Dendritic cell treated with granulocyte-macrophage colony-stimulating factor and Interleukin-4, amounts not matched to agents 40 ng/mL and 50 ng/mL, for 4 days (primary cell): ENCODE results near the gene OBSCN.

Source experiments
- H3K27ac Mint-ChIP-seq: one replicate; pipeline ENCODE4 v1.8.0; 2022; ENCODE audit warnings: mild to moderate bottlenecking, mixed read lengths
- H3K27me3 Mint-ChIP-seq: one replicate; pipeline ENCODE4 v1.8.0; 2022; ENCODE audit warnings: mild to moderate bottlenecking, mixed read lengths
- H3K36me3 Mint-ChIP-seq: one replicate; pipeline ENCODE4 v1.8.0; 2022; ENCODE audit warnings: low read depth, mixed read lengths
- H3K4me1 Mint-ChIP-seq: one replicate; pipeline ENCODE4 v1.8.0; 2022; ENCODE audit warnings: low read depth, mixed read lengths
- H3K4me3 Mint-ChIP-seq: one replicate; pipeline ENCODE4 v1.8.0; 2022; ENCODE audit warnings: mild to moderate bottlenecking, moderate library complexity, mixed read lengths
- H3K9me3 Mint-ChIP-seq: one replicate; pipeline ENCODE4 v1.8.0; 2022; ENCODE audit warnings: mixed read lengths
- intact Hi-C: fragments of 100-400 bp; cut with micrococcal nuclease; formaldehyde crosslinking; loops from one replicate; pipeline ENCODE4 v1.15.0; 2022

OBSCN gene

DNA sequence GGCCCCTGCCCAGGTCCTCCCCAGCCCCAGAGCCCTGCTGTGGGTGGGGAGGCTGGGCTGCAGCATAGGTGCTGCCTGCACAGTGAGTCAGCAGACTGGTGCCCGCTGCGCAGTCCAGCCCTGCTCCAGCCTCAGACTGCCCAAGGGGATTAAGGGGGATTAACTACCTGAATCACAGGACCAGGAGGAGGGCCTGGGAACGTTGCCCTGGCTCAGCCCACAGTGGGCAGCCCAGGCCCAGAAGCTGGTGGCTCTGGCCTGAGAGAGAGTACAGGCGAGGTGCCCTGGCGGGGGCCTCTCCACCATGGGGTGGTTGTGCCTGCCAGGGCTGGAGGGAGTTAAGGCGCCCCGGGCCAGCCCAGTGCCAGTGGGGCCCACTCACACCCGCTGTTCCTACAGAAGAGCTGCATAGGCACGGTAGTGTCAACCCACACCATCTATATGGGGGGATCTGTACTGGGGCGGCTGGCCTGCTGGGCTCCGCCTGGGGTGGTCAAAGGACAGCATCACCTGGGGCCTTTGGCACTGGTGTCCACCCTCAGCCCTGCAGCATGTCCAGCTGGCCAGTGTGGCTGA, 2.3 kb downstream of the OBSCN start:
- H3K27ac Mint-ChIP-seq, result no peak overlapping the region
- no peaks in the 10 kb centered on the region for H3K36me3 Mint-ChIP-seq
- peaks cover 42% of the 10 kb centered on the region for H3K27me3 Mint-ChIP-seq
- H3K4me3 Mint-ChIP-seq, result no peak overlapping the region
- intact Hi-C loops, result no loop called here
- H3K9me3 Mint-ChIP-seq, result no peaks in the 10 kb centered on the region
- peaks cover 8% of the 10 kb centered on the region for H3K4me1 Mint-ChIP-seq

GRCh38 chr1:228210712-228211530, 3.1 kb downstream of the OBSCN start:
- Mint-ChIP-seq H3K9me3 (no peaks in the 10 kb centered on the region), H3K4me1 (peaks cover 8% of the 10 kb centered on the region), H3K4me3 (no peak overlapping the region), H3K27ac (no peak overlapping the region), H3K36me3 (no peaks in the 10 kb centered on the region), H3K27me3 (peaks cover 39% of the 10 kb centered on the region)
- intact Hi-C loops, result no loop called here

DNA sequence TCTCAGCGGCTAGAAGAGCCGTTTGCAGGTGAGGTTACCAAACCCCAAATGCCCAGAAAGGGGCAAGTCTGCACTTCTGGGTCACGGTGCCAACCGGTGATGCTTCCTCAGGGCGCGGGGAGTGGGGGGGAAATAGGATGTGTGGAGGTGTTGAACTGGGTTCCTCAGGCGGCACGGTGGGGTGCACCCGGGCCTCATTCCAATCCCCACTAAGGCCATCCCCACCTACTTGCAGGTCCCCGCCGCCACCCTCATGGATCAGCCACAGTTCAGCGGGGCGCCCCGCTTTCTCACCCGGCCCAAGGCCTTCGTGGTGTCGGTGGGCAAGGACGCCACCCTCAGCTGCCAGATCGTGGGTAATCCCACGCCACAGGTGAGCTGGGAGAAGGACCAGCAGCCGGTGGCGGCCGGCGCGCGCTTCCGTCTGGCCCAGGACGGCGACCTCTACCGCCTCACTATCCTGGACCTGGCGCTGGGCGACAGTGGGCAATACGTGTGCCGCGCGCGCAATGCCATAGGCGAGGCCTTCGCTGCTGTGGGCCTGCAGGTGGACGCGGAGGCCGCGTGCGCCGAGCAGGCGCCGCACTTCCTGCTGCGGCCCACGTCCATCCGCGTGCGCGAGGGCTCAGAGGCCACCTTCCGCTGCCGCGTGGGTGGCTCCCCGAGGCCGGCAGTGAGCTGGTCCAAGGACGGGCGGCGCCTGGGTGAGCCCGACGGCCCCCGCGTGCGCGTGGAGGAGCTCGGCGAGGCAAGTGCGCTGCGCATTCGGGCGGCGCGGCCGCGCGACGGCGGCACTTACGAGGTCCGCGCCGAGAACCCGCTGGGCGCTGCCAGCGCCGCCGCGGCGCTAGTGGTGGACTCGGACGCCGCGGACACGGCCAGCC, 3.9 kb downstream of the OBSCN start:
- Mint-ChIP-seq H3K27me3 (peaks cover 39% of the 10 kb centered on the region), H3K9me3 (no peaks in the 10 kb centered on the region), H3K4me3 (no peak overlapping the region), H3K27ac (no peak overlapping the region), H3K4me1 (peaks cover 8% of the 10 kb centered on the region), H3K36me3 (no peaks in the 10 kb centered on the region)
- intact Hi-C loops, result no loop called here

- Mint-ChIP-seq H3K27me3 (peaks cover 33% of the 10 kb centered on the region), H3K27ac (no peak overlapping the region)
- intact Hi-C loops, result no loop called here
Measured at GRCh38 chr1:228212415-228212965, 4.6 kb downstream of the OBSCN start.

GRCh38 chr1:228212966-228213844, 5.4 kb downstream of the OBSCN start:
- H3K36me3 Mint-ChIP-seq, result no peaks in the 10 kb centered on the region
- no peaks in the 10 kb centered on the region for H3K9me3 Mint-ChIP-seq
- intact Hi-C loops, result no loop called here
- peaks cover 8% of the 10 kb centered on the region for H3K4me1 Mint-ChIP-seq
- H3K27ac Mint-ChIP-seq, result peak overlapping the region; percentile 34
- H3K4me3 Mint-ChIP-seq, result peak overlapping the region; percentile 75
- H3K27me3 Mint-ChIP-seq, result peaks cover 29% of the 10 kb centered on the region

More at GRCh38 chr1:228212415-228212965, 4.6 kb downstream of the OBSCN start:
- H3K4me3 Mint-ChIP-seq, result peak overlapping the region; percentile 31
- H3K9me3 Mint-ChIP-seq, result no peaks in the 10 kb centered on the region
- H3K36me3 Mint-ChIP-seq, result no peaks in the 10 kb centered on the region
- peaks cover 8% of the 10 kb centered on the region for H3K4me1 Mint-ChIP-seq

DNA sequence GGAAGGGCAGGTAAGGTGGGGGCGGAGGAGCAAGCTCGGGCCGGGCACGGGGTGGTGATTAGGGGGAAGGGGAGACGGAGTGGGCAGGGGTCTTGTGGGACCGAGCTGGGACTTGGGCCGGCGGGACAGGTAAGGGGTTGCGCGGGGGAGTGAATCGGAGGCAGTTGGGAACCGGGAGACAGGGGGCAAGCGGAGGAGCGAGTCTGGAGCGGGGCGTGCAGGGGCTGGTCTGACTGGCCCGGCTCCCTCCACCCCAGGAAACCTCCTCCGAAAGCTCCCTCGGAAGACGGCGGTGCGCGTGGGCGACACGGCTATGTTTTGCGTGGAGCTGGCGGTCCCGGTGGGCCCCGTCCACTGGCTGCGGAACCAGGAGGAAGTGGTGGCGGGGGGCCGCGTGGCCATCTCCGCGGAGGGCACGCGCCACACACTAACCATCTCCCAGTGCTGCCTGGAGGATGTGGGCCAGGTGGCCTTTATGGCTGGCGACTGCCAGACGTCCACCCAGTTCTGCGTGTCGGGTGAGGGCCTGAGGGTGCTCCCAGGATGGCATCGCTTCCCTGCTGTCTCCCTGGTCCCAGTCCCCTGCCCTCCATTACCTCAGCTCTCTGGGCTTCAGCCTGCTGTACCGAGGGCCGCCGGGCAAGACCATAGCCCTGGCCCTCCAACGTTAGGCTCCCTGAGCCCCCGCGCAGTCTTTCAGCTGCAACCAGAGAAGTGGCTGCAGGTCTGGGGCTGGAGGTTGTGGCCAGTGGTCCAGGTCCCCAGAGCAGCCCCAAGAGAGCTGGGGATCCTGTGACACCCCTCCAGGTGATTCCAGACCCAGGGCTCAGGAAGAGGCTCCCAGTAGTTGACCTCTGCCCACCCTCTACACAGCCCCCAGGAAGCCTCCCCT, 6.3 kb downstream of the OBSCN start:
- H3K27ac Mint-ChIP-seq, result no peak overlapping the region
- H3K36me3 Mint-ChIP-seq, result no peaks in the 10 kb centered on the region
- peaks cover 27% of the 10 kb centered on the region for H3K27me3 Mint-ChIP-seq
- H3K4me1 Mint-ChIP-seq, result peaks cover 8% of the 10 kb centered on the region
- no peaks in the 10 kb centered on the region for H3K9me3 Mint-ChIP-seq
- H3K4me3 Mint-ChIP-seq, result peak overlapping the region; percentile 72
- intact Hi-C loops, result no loop called here

- no peaks in the 10 kb centered on the region for H3K9me3 Mint-ChIP-seq
- H3K4me1 Mint-ChIP-seq, result peaks cover 8% of the 10 kb centered on the region
- intact Hi-C loops, result no loop called here
- H3K4me3 Mint-ChIP-seq, result no peak overlapping the region
- no peak overlapping the region for H3K27ac Mint-ChIP-seq
- H3K36me3 Mint-ChIP-seq, result no peaks in the 10 kb centered on the region
- peaks cover 27% of the 10 kb centered on the region for H3K27me3 Mint-ChIP-seq
Measured at GRCh38 chr1:228214921-228215662, 7.2 kb downstream of the OBSCN start.

DNA sequence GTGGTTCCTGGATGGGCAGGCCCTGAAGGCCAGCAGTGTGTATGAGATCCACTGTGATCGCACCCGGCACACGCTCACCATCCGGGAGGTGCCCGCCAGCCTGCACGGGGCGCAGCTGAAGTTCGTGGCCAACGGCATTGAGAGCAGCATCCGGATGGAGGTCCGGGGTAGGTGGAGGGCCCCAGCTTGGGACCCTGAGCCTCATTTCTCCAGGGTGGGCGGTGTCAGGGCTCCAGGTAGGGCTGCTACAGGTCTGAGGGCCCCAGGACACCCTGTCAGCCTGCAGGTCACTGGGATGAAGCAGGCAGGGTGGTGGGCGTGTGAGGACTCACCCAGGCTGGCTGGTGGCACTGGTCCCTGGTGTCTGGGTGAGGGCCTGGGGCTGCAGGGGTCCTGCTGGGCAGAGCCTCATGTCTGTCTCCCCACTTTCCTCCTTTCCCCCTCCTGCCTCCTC, 7.8 kb downstream of the OBSCN start:
- H3K36me3 Mint-ChIP-seq, result no peaks in the 10 kb centered on the region
- H3K9me3 Mint-ChIP-seq, result no peaks in the 10 kb centered on the region
- H3K4me1 Mint-ChIP-seq, result peaks cover 8% of the 10 kb centered on the region
- H3K4me3 Mint-ChIP-seq, result no peak overlapping the region
- intact Hi-C loops, result no loop called here
- no peak overlapping the region for H3K27ac Mint-ChIP-seq
- peaks cover 27% of the 10 kb centered on the region for H3K27me3 Mint-ChIP-seq

DNA sequence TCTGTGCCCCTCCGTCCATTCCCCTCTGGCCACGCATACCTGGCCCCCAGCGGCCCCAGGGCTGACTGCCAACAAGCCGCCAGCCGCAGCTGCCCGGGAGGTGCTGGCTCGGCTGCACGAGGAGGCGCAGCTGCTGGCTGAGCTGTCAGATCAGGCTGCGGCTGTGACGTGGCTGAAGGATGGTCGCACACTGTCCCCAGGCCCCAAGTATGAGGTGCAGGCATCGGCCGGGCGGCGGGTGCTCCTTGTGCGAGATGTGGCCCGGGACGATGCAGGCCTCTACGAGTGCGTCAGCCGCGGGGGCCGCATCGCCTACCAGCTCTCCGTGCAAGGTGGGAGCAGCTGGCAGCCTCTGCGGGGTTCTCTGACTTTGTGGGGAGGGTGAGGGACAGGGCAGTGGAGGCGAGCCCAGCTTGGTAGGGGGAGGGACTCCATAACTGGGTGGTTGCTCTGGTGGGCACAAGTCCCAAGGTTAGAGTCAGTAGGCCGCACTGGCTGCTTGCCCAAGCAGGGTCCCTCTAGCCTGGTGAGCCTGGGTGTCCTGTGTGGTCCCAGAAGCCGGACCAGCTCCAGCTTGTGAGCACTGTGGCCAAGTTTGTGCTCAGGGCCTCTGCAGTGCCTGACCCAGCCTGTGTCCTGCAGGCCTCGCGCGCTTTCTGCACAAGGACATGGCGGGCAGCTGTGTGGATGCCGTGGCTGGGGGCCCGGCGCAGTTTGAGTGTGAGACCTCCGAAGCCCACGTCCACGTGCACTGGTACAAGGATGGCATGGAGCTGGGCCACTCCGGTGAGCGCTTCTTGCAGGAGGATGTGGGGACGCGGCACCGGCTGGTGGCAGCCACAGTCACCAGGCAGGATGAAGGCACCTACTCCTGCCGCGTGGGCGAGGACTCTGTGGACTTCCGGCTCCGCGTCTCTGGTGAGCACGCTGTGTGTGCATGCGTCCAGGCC, 8.8 kb downstream of the OBSCN start:
- no peaks in the 10 kb centered on the region for H3K9me3 Mint-ChIP-seq
- no peak overlapping the region for H3K4me3 Mint-ChIP-seq
- peaks cover 21% of the 10 kb centered on the region for H3K27me3 Mint-ChIP-seq
- no peak overlapping the region for H3K27ac Mint-ChIP-seq
- no peaks in the 10 kb centered on the region for H3K36me3 Mint-ChIP-seq
- peaks cover 8% of the 10 kb centered on the region for H3K4me1 Mint-ChIP-seq
- intact Hi-C loops, result no loop called here

GRCh38 chr1:228217551-228218344, 9.9 kb downstream of the OBSCN start:
- H3K4me1 Mint-ChIP-seq, result peaks cover 8% of the 10 kb centered on the region
- H3K27ac Mint-ChIP-seq, result no peak overlapping the region
- H3K4me3 Mint-ChIP-seq, result no peak overlapping the region
- peaks cover 19% of the 10 kb centered on the region for H3K27me3 Mint-ChIP-seq
- H3K36me3 Mint-ChIP-seq, result no peaks in the 10 kb centered on the region
- H3K9me3 Mint-ChIP-seq, result no peaks in the 10 kb centered on the region
- intact Hi-C loops, result no loop called here
